ENCODE data around the gene PRDM7. TPM values are rescaled to one million over a fixed set of nuclear protein-coding genes. Genes with fewer than 3 reads are reported as not detected.

The PRDM7 gene
- total and polyA plus RNA-seq, 7 experiments from 2014 or later: not detected

GRCh38 chr16:90042946-90043514, 34.1 kb downstream of the PRDM7 start:
- intact Hi-C loops (cut with micrococcal nuclease): no loop called here
- Histone ChIP-seq H3K27me3 (ENCODE audit: control insufficient read depth in 2 of 2, insufficient read depth in 2 of 2, low read length in 2 of 2) (peaks cover 0 to 8% of the 10 kb centered on the region in 2 donors), H3K4me3 (ENCODE audit: low read length) (no peak overlapping the region), H3K27ac (ENCODE audit: low read depth, low read length) (no peak overlapping the region), H3K36me3 (ENCODE audit: control insufficient read depth in 2 of 3, insufficient read depth in 3 of 3, low read length in 3 of 3) (peaks cover 0 to 5% (median 0%) of the 10 kb centered on the region in 3 experiments), H3K4me1 (ENCODE audit: control insufficient read depth in 2 of 2, insufficient read depth in 2 of 2, low read length in 2 of 2) (peaks cover 9 to 10% of the 10 kb centered on the region in 2 donors), H3K9me3 (ENCODE audit: control insufficient read depth in 2 of 3, low read length in 3 of 3) (no peaks in the 10 kb centered on the region)
- H3K9me3 Mint-ChIP-seq: peaks cover 0 to 2% (median 0%) of the 10 kb centered on the region in 11 donors
- DNase-seq: no peak
- H3K4me3 Mint-ChIP-seq: no peak overlapping the region
- no peak overlapping the region for H3K27ac Mint-ChIP-seq
- no peak for ATAC-seq
- ChIA-PET CTCF (no interaction called here), POLR2A (no interaction called here)
- peaks cover 0 to 8% (median 6%) of the 10 kb centered on the region in 7 donors for H3K4me1 Mint-ChIP-seq
- peaks cover 0 to 29% (median 6%) of the 10 kb centered on the region in 5 donors for H3K36me3 Mint-ChIP-seq
- peaks cover 3 to 14% (median 12%) of the 10 kb centered on the region in 5 donors for H3K27me3 Mint-ChIP-seq

- Histone ChIP-seq H3K36me3 (ENCODE audit: control insufficient read depth in 2 of 3, insufficient read depth in 3 of 3, low read length in 3 of 3) (peaks cover 0 to 15% (median 0%) of the 10 kb centered on the region in 3 experiments), H3K9me3 (ENCODE audit: control insufficient read depth in 2 of 3, low read length in 3 of 3) (no peaks in the 10 kb centered on the region), H3K4me1 (ENCODE audit: control insufficient read depth in 2 of 2, insufficient read depth in 2 of 2, low read length in 2 of 2) (peaks cover 4% of the 10 kb centered on the region in 2 donors), H3K4me3 (ENCODE audit: low read length) (no peak overlapping the region), H3K27ac (ENCODE audit: low read depth, low read length) (no peak overlapping the region), H3K27me3 (ENCODE audit: control insufficient read depth in 2 of 2, insufficient read depth in 2 of 2, low read length in 2 of 2) (peaks cover 0 to 7% of the 10 kb centered on the region in 2 donors)
- peaks cover 0 to 31% (median 7%) of the 10 kb centered on the region in 5 donors for H3K36me3 Mint-ChIP-seq
- POLR2A ChIA-PET: no interaction called here
- peaks cover 0 to 8% (median 5%) of the 10 kb centered on the region in 7 donors for H3K4me1 Mint-ChIP-seq
- CTCF ChIA-PET: no interaction called here
- H3K27me3 Mint-ChIP-seq: peaks cover 3 to 14% (median 12%) of the 10 kb centered on the region in 5 donors
- H3K4me3 Mint-ChIP-seq: no peak overlapping the region
- intact Hi-C loops (cut with micrococcal nuclease): no loop called here
- H3K9me3 Mint-ChIP-seq: peaks cover 0 to 2% (median 0%) of the 10 kb centered on the region in 11 donors
- no peak for ATAC-seq
- DNase-seq: no peak
- H3K27ac Mint-ChIP-seq: no peak overlapping the region
These were observed 35.1 kb downstream of the PRDM7 start for GRCh38 chr16:90041896-90042473.

- Mint-ChIP-seq H3K36me3 (peaks cover 0 to 42% (median 17%) of the 10 kb centered on the region in 5 donors), H3K27ac (peak overlapping the region in 1 of 9 donors; percentile 30), H3K9me3 (peaks cover 0 to 2% (median 0%) of the 10 kb centered on the region in 11 donors), H3K4me1 (peaks cover 0 to 2% (median 0%) of the 10 kb centered on the region in 7 donors), H3K27me3 (peaks cover 0 to 4% (median 1%) of the 10 kb centered on the region in 5 donors), H3K4me3 (no peak overlapping the region)
- Histone ChIP-seq H3K4me3 (ENCODE audit: low read length) (no peak overlapping the region), H3K27ac (ENCODE audit: low read depth, low read length) (no peak overlapping the region), H3K36me3 (ENCODE audit: control insufficient read depth in 2 of 3, insufficient read depth in 3 of 3, low read length in 3 of 3) (peaks cover 0 to 30% (median 0%) of the 10 kb centered on the region in 3 experiments), H3K4me1 (ENCODE audit: control insufficient read depth in 2 of 2, insufficient read depth in 2 of 2, low read length in 2 of 2) (no peaks in the 10 kb centered on the region), H3K9me3 (ENCODE audit: control insufficient read depth in 2 of 3, low read length in 3 of 3) (no peaks in the 10 kb centered on the region), H3K27me3 (ENCODE audit: control insufficient read depth in 2 of 2, insufficient read depth in 2 of 2, low read length in 2 of 2) (no peaks in the 10 kb centered on the region)
- intact Hi-C loops (cut with micrococcal nuclease): no loop called here
- no peak for ATAC-seq
- POLR2A ChIA-PET: no interaction called here
- CTCF ChIA-PET: interaction anchor here (0.6 kb wide), 1 partner anchor 42 kb away, joined by 4 read pairs; no protein-coding TSS in a partner anchor
- DNase-seq: no peak
These were observed 36.7 kb downstream of the PRDM7 start for GRCh38 chr16:90040152-90041023.

GRCh38 chr16:90037276-90037675, 39.9 kb downstream of the PRDM7 start:
- Mint-ChIP-seq H3K27me3 (no peaks in the 10 kb centered on the region), H3K9me3 (peaks cover 0 to 2% (median 0%) of the 10 kb centered on the region in 11 donors), H3K4me3 (no peak overlapping the region), H3K36me3 (peaks cover 2 to 50% (median 29%) of the 10 kb centered on the region in 5 donors), H3K4me1 (peaks cover 0 to 2% (median 0%) of the 10 kb centered on the region in 7 donors), H3K27ac (no peak overlapping the region)
- ChIA-PET CTCF (no interaction called here), POLR2A (no interaction called here)
- no peak for DNase-seq
- no peak for ATAC-seq
- Histone ChIP-seq H3K4me3 (ENCODE audit: low read length) (no peak overlapping the region), H3K27ac (ENCODE audit: low read depth, low read length) (no peak overlapping the region), H3K4me1 (ENCODE audit: control insufficient read depth in 2 of 2, insufficient read depth in 2 of 2, low read length in 2 of 2) (no peaks in the 10 kb centered on the region), H3K36me3 (ENCODE audit: control insufficient read depth in 2 of 3, insufficient read depth in 3 of 3, low read length in 3 of 3) (peaks cover 0 to 43% (median 0%) of the 10 kb centered on the region in 3 experiments), H3K9me3 (ENCODE audit: control insufficient read depth in 2 of 3, low read length in 3 of 3) (no peaks in the 10 kb centered on the region), H3K27me3 (ENCODE audit: control insufficient read depth in 2 of 2, insufficient read depth in 2 of 2, low read length in 2 of 2) (no peaks in the 10 kb centered on the region)
- intact Hi-C loops (cut with micrococcal nuclease): no loop called here

- intact Hi-C loops (cut with micrococcal nuclease): no loop called here
- ChIA-PET CTCF (no interaction called here), POLR2A (interaction anchor here (0.5 kb wide), 1 partner anchor 9 kb away, joined by 4 read pairs; no protein-coding TSS in a partner anchor)
- H3K9me3 ChIP-seq (ENCODE audit: control insufficient read depth in 2 of 3, low read length in 3 of 3): no peaks in the 10 kb centered on the region
- Mint-ChIP-seq H3K27me3 (peaks cover 0 to 2% (median 0%) of the 10 kb centered on the region in 5 donors), H3K36me3 (peaks cover 10 to 56% (median 35%) of the 10 kb centered on the region in 5 donors), H3K9me3 (peaks cover 0 to 10% (median 0%) of the 10 kb centered on the region in 11 donors), H3K4me3 (no peak overlapping the region), H3K4me1 (peaks cover 0 to 7% (median 0%) of the 10 kb centered on the region in 7 donors), H3K27ac (no peak overlapping the region)
- H3K4me3 ChIP-seq (ENCODE audit: low read length): no peak overlapping the region
- H3K36me3 ChIP-seq (ENCODE audit: control insufficient read depth in 2 of 3, insufficient read depth in 3 of 3, low read length in 3 of 3): peaks cover 0 to 49% (median 0%) of the 10 kb centered on the region in 3 experiments
- no peak for DNase-seq
- no peaks in the 10 kb centered on the region for H3K4me1 ChIP-seq (ENCODE audit: control insufficient read depth in 2 of 2, insufficient read depth in 2 of 2, low read length in 2 of 2)
- H3K27ac ChIP-seq (ENCODE audit: low read depth, low read length): no peak overlapping the region
- no peaks in the 10 kb centered on the region for H3K27me3 ChIP-seq (ENCODE audit: control insufficient read depth in 2 of 2, insufficient read depth in 2 of 2, low read length in 2 of 2)
- no peak for ATAC-seq
These were observed 41.2 kb downstream of the PRDM7 start for GRCh38 chr16:90035902-90036301.

- H3K27me3 Mint-ChIP-seq: peaks cover 0 to 2% (median 0%) of the 10 kb centered on the region in 5 donors
- no peaks in the 10 kb centered on the region for H3K27me3 ChIP-seq (ENCODE audit: control insufficient read depth in 2 of 2, insufficient read depth in 2 of 2, low read length in 2 of 2)
- H3K36me3 Mint-ChIP-seq: peaks cover 10 to 49% (median 35%) of the 10 kb centered on the region in 5 donors
- no peaks in the 10 kb centered on the region for H3K4me1 ChIP-seq (ENCODE audit: control insufficient read depth in 2 of 2, insufficient read depth in 2 of 2, low read length in 2 of 2)
- H3K4me3 Mint-ChIP-seq: no peak overlapping the region
- DNase-seq: no peak
- H3K4me1 Mint-ChIP-seq: peaks cover 0 to 7% (median 0%) of the 10 kb centered on the region in 7 donors
- no peak overlapping the region for H3K27ac Mint-ChIP-seq
- ChIA-PET CTCF (no interaction called here), POLR2A (no interaction called here)
- no peak for ATAC-seq
- H3K9me3 ChIP-seq (ENCODE audit: control insufficient read depth in 2 of 3, low read length in 3 of 3): no peaks in the 10 kb centered on the region
- H3K27ac ChIP-seq (ENCODE audit: low read depth, low read length): no peak overlapping the region
- no peak overlapping the region for H3K4me3 ChIP-seq (ENCODE audit: low read length)
- H3K36me3 ChIP-seq (ENCODE audit: control insufficient read depth in 2 of 3, insufficient read depth in 3 of 3, low read length in 3 of 3): peaks cover 0 to 49% (median 0%) of the 10 kb centered on the region in 3 experiments
- H3K9me3 Mint-ChIP-seq: peaks cover 0 to 10% (median 0%) of the 10 kb centered on the region in 11 donors
- intact Hi-C loops (cut with micrococcal nuclease): no loop called here
These were observed 42.6 kb downstream of the PRDM7 start for GRCh38 chr16:90034504-90034903.
